Chondrocyte (in vitro differentiated cells): ENCODE measurements around the gene HMX3. TPM values are rescaled to one million over a fixed set of nuclear protein-coding genes. Genes with fewer than 3 reads are reported as not detected.

Experiments used
- DNase-seq: peaks from one replicate; pipeline ENCODE4 v3.0.0; 2021; ENCODE audit warnings: mixed read lengths, low spot score
- H3K27ac Mint-ChIP-seq: one replicate; pipeline ENCODE4 v1.8.0; 2021; ENCODE audit warnings: mild to moderate bottlenecking, moderate library complexity, mixed read lengths; ENCODE audit not compliant: unreplicated experiment
- H3K27me3 Mint-ChIP-seq: 2 replicates; pipeline ENCODE4 v1.8.0; 2021; ENCODE audit warnings: low read depth, mixed read lengths
- H3K36me3 Mint-ChIP-seq: 2 replicates; pipeline ENCODE4 v1.8.0; 2021; ENCODE audit warnings: low read depth, mixed read lengths
- H3K4me1 Mint-ChIP-seq: 2 replicates; pipeline ENCODE4 v1.8.0; 2021; ENCODE audit warnings: low read depth, mild to moderate bottlenecking, mixed read lengths
- H3K4me3 Mint-ChIP-seq: one replicate; pipeline ENCODE4 v1.8.0; 2021; ENCODE audit warnings: mild to moderate bottlenecking, moderate library complexity, mixed read lengths; ENCODE audit not compliant: unreplicated experiment
- H3K9me3 Mint-ChIP-seq: 2 replicates; pipeline ENCODE4 v1.8.0; 2021; ENCODE audit warnings: low read depth, mixed read lengths
- total RNA-seq: library from RNA; stranded (reverse); gene quantifications from 3 replicates; pipeline ENCODE4 v1.2.1, GENCODE V29; 2021
- TF ChIP-seq, protein P1 (sequence below): fragments of 200-600 bp; sonication (generic); IDR thresholded peaks from 2 replicates; pipeline ENCODE4 v1.5.0; 2021; ENCODE audit warnings: antibody characterized with exemption, mild to moderate bottlenecking, moderate library complexity

HMX3 gene
- total RNA-seq, 1 donor from 2014 or later = not detected

DNA sequence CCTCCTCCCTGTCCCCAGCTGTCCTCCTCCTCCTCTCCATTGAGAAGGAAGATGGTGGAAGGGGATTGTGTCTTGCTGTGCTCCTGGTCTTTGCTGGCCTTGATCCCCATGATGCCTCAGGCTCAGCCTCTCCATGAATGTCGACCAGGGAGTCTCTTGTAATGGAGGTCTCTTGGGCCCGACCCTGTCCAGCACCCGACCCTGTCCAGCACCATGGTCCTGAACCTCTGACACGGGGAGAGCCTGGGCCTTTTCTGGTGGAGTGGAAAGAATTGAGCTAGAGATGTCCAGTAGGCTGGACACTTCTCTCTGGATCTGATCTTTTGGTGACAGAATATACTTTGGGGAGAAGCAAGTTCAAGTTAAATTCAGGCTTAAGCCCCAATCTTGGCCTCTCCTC, 42.3 kb upstream of the HMX3 start:
- TF ChIP-seq, protein P1, sequence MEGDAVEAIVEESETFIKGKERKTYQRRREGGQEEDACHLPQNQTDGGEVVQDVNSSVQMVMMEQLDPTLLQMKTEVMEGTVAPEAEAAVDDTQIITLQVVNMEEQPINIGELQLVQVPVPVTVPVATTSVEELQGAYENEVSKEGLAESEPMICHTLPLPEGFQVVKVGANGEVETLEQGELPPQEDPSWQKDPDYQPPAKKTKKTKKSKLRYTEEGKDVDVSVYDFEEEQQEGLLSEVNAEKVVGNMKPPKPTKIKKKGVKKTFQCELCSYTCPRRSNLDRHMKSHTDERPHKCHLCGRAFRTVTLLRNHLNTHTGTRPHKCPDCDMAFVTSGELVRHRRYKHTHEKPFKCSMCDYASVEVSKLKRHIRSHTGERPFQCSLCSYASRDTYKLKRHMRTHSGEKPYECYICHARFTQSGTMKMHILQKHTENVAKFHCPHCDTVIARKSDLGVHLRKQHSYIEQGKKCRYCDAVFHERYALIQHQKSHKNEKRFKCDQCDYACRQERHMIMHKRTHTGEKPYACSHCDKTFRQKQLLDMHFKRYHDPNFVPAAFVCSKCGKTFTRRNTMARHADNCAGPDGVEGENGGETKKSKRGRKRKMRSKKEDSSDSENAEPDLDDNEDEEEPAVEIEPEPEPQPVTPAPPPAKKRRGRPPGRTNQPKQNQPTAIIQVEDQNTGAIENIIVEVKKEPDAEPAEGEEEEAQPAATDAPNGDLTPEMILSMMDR = no peak
- Mint-ChIP-seq H3K4me3 (no peak overlapping the region), H3K27ac (no peak overlapping the region), H3K36me3 (no peaks in the 10 kb centered on the region), H3K9me3 (no peaks in the 10 kb centered on the region), H3K27me3 (peaks cover 11% of the 10 kb centered on the region), H3K4me1 (no peaks in the 10 kb centered on the region)
- no peak for DNase-seq

DNA sequence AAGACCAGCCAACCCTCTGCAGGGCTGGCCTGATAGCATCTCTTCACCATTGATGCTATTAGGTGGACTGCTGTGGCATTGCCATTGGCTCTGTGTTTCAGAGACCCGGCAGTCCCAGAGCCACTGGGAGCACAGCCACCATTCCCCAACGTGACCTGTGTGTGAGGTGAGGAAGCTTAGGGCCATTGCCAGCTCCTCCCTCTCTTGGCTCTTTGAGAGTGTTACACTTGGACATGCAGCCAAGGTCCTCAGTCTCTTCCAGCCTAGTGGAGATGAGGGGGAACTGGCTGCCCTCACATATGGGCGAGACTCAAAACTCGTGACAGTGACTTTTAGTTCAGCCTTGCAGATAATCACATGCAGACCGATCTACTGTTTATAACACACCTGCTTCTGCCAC, 39.3 kb upstream of the HMX3 start:
- H3K36me3 Mint-ChIP-seq = no peaks in the 10 kb centered on the region
- no peaks in the 10 kb centered on the region for H3K4me1 Mint-ChIP-seq
- no peak overlapping the region for H3K4me3 Mint-ChIP-seq
- peaks cover 10% of the 10 kb centered on the region for H3K27me3 Mint-ChIP-seq
- H3K27ac Mint-ChIP-seq = no peak overlapping the region
- no peak for DNase-seq
- H3K9me3 Mint-ChIP-seq = no peaks in the 10 kb centered on the region
- TF ChIP-seq, protein P1 = no peak

DNA sequence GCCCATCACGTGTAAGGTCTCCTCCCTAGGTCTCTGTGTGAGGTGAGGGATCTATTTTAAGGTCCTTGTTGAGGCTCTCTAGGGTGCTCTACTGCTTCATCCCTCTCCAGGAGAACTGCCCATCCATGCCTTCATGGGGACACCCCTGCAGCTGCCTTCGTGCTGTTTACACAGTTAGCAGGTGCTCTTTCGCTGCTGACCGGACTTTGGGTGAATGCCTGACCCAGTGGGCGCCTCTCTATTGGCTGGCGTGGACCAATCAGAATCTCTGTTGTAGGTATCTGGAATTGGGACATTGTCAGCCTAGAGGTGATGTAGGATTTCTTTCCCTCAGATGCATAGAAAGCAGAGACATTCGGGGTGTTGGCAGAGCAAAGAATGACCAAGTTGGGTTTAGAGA, 38.7 kb upstream of the HMX3 start:
- peaks cover 8% of the 10 kb centered on the region for H3K27me3 Mint-ChIP-seq

DNA sequence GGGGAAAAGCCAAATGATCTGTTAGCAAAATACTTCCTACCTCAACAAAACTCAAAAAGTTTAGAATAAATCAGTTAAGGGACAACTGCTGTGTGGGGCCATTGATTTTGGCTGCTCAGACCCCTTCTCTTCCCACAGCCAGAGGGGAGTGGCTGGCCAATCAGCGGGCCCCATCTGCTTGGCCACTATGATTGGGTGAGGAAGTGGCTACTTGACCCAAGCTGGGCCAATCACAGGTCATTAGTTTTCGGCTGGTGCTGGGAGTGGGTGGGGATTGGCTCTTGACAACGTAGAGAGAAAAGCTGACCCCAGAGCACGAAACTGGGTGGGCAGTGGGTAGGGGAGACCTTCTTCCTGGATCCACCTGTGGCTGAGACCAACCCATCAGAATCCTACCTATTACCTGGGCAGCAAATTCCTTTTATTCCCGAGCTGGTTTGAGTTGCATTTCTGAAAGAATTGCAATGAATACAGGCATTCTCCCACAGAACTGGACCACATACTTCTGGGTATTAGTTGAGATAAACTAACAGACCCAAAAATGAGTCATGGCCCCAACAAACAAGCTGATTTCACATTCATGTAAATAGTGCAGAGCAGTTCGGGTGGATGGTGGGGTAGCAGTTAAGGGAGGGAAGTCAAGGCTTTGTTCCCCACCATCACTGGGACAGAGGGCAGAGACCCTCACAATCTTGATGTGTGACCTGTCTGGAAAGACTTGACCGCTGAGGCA, 35.6 kb upstream of the HMX3 start:
- Mint-ChIP-seq H3K9me3 (no peaks in the 10 kb centered on the region), H3K27me3 (peaks cover 6% of the 10 kb centered on the region), H3K36me3 (no peaks in the 10 kb centered on the region), H3K4me1 (no peaks in the 10 kb centered on the region), H3K4me3 (no peak overlapping the region), H3K27ac (no peak overlapping the region)
- TF ChIP-seq, protein P1 = no peak
- DNase-seq = no peak

More for the DNA sequence above, 38.7 kb upstream of the HMX3 start:
- Mint-ChIP-seq H3K27ac (no peak overlapping the region), H3K4me3 (no peak overlapping the region), H3K9me3 (no peaks in the 10 kb centered on the region), H3K36me3 (no peaks in the 10 kb centered on the region), H3K4me1 (no peaks in the 10 kb centered on the region)
- TF ChIP-seq, protein P1 = no peak
- no peak for DNase-seq

DNA sequence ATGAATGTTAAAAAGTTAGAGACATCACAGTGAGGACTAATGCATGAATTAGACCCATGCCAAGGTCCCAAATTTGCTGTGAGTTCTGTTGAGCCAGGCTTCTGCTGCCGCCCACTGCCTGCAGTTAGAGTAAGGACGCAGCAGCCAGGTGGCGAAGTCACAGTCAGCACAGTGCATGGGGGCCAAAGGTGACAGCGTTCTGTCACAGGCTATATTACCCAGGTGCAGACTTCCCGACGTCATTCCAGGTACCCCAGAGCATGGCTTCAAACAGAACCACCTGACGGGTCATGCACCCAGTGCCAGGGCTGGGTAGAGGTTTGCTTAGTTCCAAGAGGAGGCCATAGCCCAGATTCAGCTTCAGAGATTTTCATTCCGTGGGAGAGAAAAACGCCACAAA, 33.9 kb upstream of the HMX3 start:
- no peak overlapping the region for H3K4me3 Mint-ChIP-seq
- H3K27me3 Mint-ChIP-seq = peaks cover 13% of the 10 kb centered on the region
- no peaks in the 10 kb centered on the region for H3K4me1 Mint-ChIP-seq
- no peaks in the 10 kb centered on the region for H3K36me3 Mint-ChIP-seq
- TF ChIP-seq, protein P1 = no peak
- DNase-seq = no peak
- no peak overlapping the region for H3K27ac Mint-ChIP-seq
- no peaks in the 10 kb centered on the region for H3K9me3 Mint-ChIP-seq
